T-helper 17 cell (primary cell): ENCODE results near the gene AHNAK2. TPM values are rescaled to one million over a fixed set of nuclear protein-coding genes. Genes with fewer than 3 reads are reported as not detected.
A peak's percentile ranks its signal among the peaks of the same experiment; 100 is the strongest.
"Not testable (repeated sequence)": the region's sequence is repeated elsewhere in the genome, so short reads cannot be mapped to it uniquely, and the experiment has no call there.

Experiments
- ATAC-seq: fragments of 150-1000 bp; cut with Tn5 transposase; 2 replicates; pipeline ENCODE4 v1.10.0; 2021; ENCODE audit warnings: mild to moderate bottlenecking, moderate library complexity
- DNase-seq, 3 donors: peaks; one replicate each; pipeline versions ENCODE4 v3.0.0 to v3.0.0-alpha.2; 2020 to 2021
- H3K9me3 ChIP-seq: one replicate; pipeline ENCODE4 v1.7.0; 2013; ENCODE audit warnings: low read length, mild to moderate bottlenecking; ENCODE audit not compliant: control insufficient read depth, poor library complexity, severe bottlenecking
- H3K27ac Mint-ChIP-seq: one replicate; pipeline ENCODE4 v1.8.0; 2022; ENCODE audit warnings: mild to moderate bottlenecking, moderate library complexity, mixed read lengths
- H3K27me3 Mint-ChIP-seq: one replicate; pipeline ENCODE4 v1.8.0; 2022; ENCODE audit warnings: mixed read lengths
- H3K36me3 Mint-ChIP-seq: one replicate; pipeline ENCODE4 v1.8.0; 2022; ENCODE audit warnings: low read depth, mixed read lengths
- H3K4me1 Mint-ChIP-seq: one replicate; pipeline ENCODE4 v1.8.0; 2022; ENCODE audit warnings: mild to moderate bottlenecking, mixed read lengths
- H3K4me3 Mint-ChIP-seq: one replicate; pipeline ENCODE4 v1.8.0; 2022; ENCODE audit warnings: mild to moderate bottlenecking, moderate library complexity, mixed read lengths
- total RNA-seq, 4 donors: library from RNA in 2 of 4; stranded (reverse) in 2 of 4; gene quantifications; one replicate each; pipeline ENCODE4 v1.2.3 and lab custom pipeline; 2022 to 2026

Gene AHNAK2
- total RNA-seq, 2 donors from 2014 or later = not detected

GRCh38 chr14:104917116-104917515 lies 61.1 kb downstream of the AHNAK2 start:
- H3K27me3 Mint-ChIP-seq = peaks cover 16% of the 10 kb centered on the region
- H3K27ac Mint-ChIP-seq = no peak overlapping the region
- peaks cover 3% of the 10 kb centered on the region for H3K4me1 Mint-ChIP-seq
- no peak for ATAC-seq
- peaks cover 2% of the 10 kb centered on the region for H3K9me3 ChIP-seq
- DNase-seq = no peak
- no peak overlapping the region for H3K4me3 Mint-ChIP-seq
- H3K36me3 Mint-ChIP-seq = no peaks in the 10 kb centered on the region

GRCh38 chr14:104913435-104913834 lies 64.7 kb downstream of the AHNAK2 start:
- DNase-seq (no peak), ATAC-seq (no peak)
- Mint-ChIP-seq H3K4me1 (no peaks in the 10 kb centered on the region), H3K27ac (no peak overlapping the region), H3K27me3 (peaks cover 28% of the 10 kb centered on the region), H3K36me3 (no peaks in the 10 kb centered on the region), H3K4me3 (no peak overlapping the region)
- H3K9me3 ChIP-seq = peaks cover 5% of the 10 kb centered on the region

GRCh38 chr14:104912053-104912452 lies 66.1 kb downstream of the AHNAK2 start:
- ATAC-seq (no peak), DNase-seq (no peak)
- peaks cover 40% of the 10 kb centered on the region for H3K27me3 Mint-ChIP-seq
- H3K9me3 ChIP-seq = peaks cover 5% of the 10 kb centered on the region
- no peak overlapping the region for H3K4me3 Mint-ChIP-seq
- peaks cover 2% of the 10 kb centered on the region for H3K36me3 Mint-ChIP-seq
- no peaks in the 10 kb centered on the region for H3K4me1 Mint-ChIP-seq
- no peak overlapping the region for H3K27ac Mint-ChIP-seq

- Mint-ChIP-seq H3K27ac (no peak overlapping the region), H3K36me3 (peaks cover 7% of the 10 kb centered on the region), H3K4me1 (peaks cover under 1% of the 10 kb centered on the region), H3K4me3 (no peak overlapping the region), H3K27me3 (peaks cover 55% of the 10 kb centered on the region)
- ATAC-seq (no peak), DNase-seq (no peak)
- peaks cover 5% of the 10 kb centered on the region for H3K9me3 ChIP-seq
Observed at GRCh38 chr14:104908303-104908702, 69.9 kb downstream of the AHNAK2 start.

GRCh38 chr14:104905579-104905933 lies 72.6 kb downstream of the AHNAK2 start:
- not testable (repeated sequence) for H3K36me3 Mint-ChIP-seq

GRCh38 chr14:104904650-104905578 lies 73.3 kb downstream of the AHNAK2 start:
- H3K36me3 Mint-ChIP-seq, H3K4me1 Mint-ChIP-seq, H3K27ac Mint-ChIP-seq, H3K4me3 Mint-ChIP-seq, ATAC-seq, DNase-seq, H3K9me3 ChIP-seq: not testable (repeated sequence)
- peaks cover 50% of the 10 kb centered on the region for H3K27me3 Mint-ChIP-seq

More at GRCh38 chr14:104905579-104905933, 72.6 kb downstream of the AHNAK2 start:
- H3K4me1 Mint-ChIP-seq, DNase-seq, ATAC-seq, H3K27ac Mint-ChIP-seq, H3K4me3 Mint-ChIP-seq, H3K9me3 ChIP-seq: not testable (repeated sequence)
- peaks cover 56% of the 10 kb centered on the region for H3K27me3 Mint-ChIP-seq

GRCh38 chr14:104903990-104904389 lies 74.2 kb downstream of the AHNAK2 start:
- H3K36me3 Mint-ChIP-seq = peaks cover 8% of the 10 kb centered on the region
- H3K27me3 Mint-ChIP-seq = peaks cover 44% of the 10 kb centered on the region
- no peak overlapping the region for H3K4me3 Mint-ChIP-seq
- ATAC-seq = no peak
- no peak for DNase-seq
- H3K9me3 ChIP-seq = no peaks in the 10 kb centered on the region
- peaks cover 10% of the 10 kb centered on the region for H3K4me1 Mint-ChIP-seq
- peak overlapping the region; percentile 67 for H3K27ac Mint-ChIP-seq

GRCh38 chr14:104900639-104901512 lies 77.3 kb downstream of the AHNAK2 start:
- H3K36me3 Mint-ChIP-seq = peaks cover 6% of the 10 kb centered on the region
- no peak for ATAC-seq

GRCh38 chr14:104899781-104900180 lies 78.4 kb downstream of the AHNAK2 start:
- Mint-ChIP-seq H3K36me3 (peaks cover 6% of the 10 kb centered on the region), H3K27ac (no peak overlapping the region), H3K4me1 (peaks cover 10% of the 10 kb centered on the region), H3K27me3 (peaks cover 23% of the 10 kb centered on the region), H3K4me3 (no peak overlapping the region)
- DNase-seq (no peak), ATAC-seq (no peak)
- no peaks in the 10 kb centered on the region for H3K9me3 ChIP-seq

More at GRCh38 chr14:104900639-104901512, 77.3 kb downstream of the AHNAK2 start:
- Mint-ChIP-seq H3K4me3 (no peak overlapping the region), H3K27ac (no peak overlapping the region), H3K27me3 (peaks cover 25% of the 10 kb centered on the region), H3K4me1 (peaks cover 10% of the 10 kb centered on the region)
- H3K9me3 ChIP-seq = no peaks in the 10 kb centered on the region
- DNase-seq = no peak

- Mint-ChIP-seq H3K27me3 (peaks cover 15% of the 10 kb centered on the region), H3K27ac (no peak overlapping the region)
Observed at GRCh38 chr14:104898870-104899510, 79.2 kb downstream of the AHNAK2 start.

GRCh38 chr14:104898195-104898558 lies 80.0 kb downstream of the AHNAK2 start:
- no peaks in the 10 kb centered on the region for H3K9me3 ChIP-seq
- Mint-ChIP-seq H3K36me3 (no peaks in the 10 kb centered on the region), H3K27me3 (peaks cover 6% of the 10 kb centered on the region), H3K4me3 (no peak overlapping the region), H3K27ac (no peak overlapping the region), H3K4me1 (peaks cover 8% of the 10 kb centered on the region)
- DNase-seq (no peak), ATAC-seq (no peak)

More at GRCh38 chr14:104898870-104899510, 79.2 kb downstream of the AHNAK2 start:
- H3K36me3 Mint-ChIP-seq = peaks cover 4% of the 10 kb centered on the region
- H3K4me3 Mint-ChIP-seq = no peak overlapping the region
- no peaks in the 10 kb centered on the region for H3K9me3 ChIP-seq
- ATAC-seq (no peak), DNase-seq (no peak)
- H3K4me1 Mint-ChIP-seq = peaks cover 10% of the 10 kb centered on the region

GRCh38 chr14:104897330-104898194 lies 80.6 kb downstream of the AHNAK2 start:
- ATAC-seq (no peak), DNase-seq (no peak)
- Mint-ChIP-seq H3K27ac (no peak overlapping the region), H3K4me1 (peaks cover 7% of the 10 kb centered on the region), H3K36me3 (no peaks in the 10 kb centered on the region), H3K4me3 (no peak overlapping the region), H3K27me3 (peaks cover 6% of the 10 kb centered on the region)
- no peaks in the 10 kb centered on the region for H3K9me3 ChIP-seq
